HepG2 (cell line): ENCODE data around the gene TDRD1. TPM values are rescaled to one million over a fixed set of nuclear protein-coding genes. Genes with fewer than 3 reads are reported as not detected.

ENCODE experiments used
- ATAC-seq: fragments of 200-7000 bp; cut with Tn5 transposase; 3 replicates; pipeline ENCODE4 v1.9.1; 2020; ENCODE audit warnings: mild to moderate bottlenecking, moderate library complexity
- BruUV-seq: library from RNA; stranded (reverse); fragments of 400-500 nt; replicated peaks from 2 replicates; lab custom pipeline; 2021; lab: Mats Ljungman, UMichigan
- CTCF ChIA-PET: fragments of 300-600 bp; formaldehyde crosslinking; extraction: SDS; loops from one replicate; lab custom pipeline; 2021; ENCODE audit warnings: low total read pairs, inconsistent platforms, low intra/inter-chr PET ratio; lab: Yijun Ruan, JAX
- POLR2A ChIA-PET: fragments of 350-600 bp; sonication (Branson Sonifier 250); formaldehyde crosslinking; loops from one replicate; lab custom pipeline; 2020; ENCODE audit warnings: antibody characterized with exemption, inconsistent platforms; lab: Yijun Ruan, JAX
- DNase-seq: peaks from one replicate; pipeline ENCODE4 v3.0.0-alpha.2; 2015; ENCODE audit warnings: low spot score
- FAIRE-seq: peaks from 3 replicates; lab custom pipeline; 2011; peaks lifted over from hg19 to GRCh38; lab: Jason Lieb, UNC
- H2AFZ ChIP-seq: one replicate; pipeline ENCODE4 v1.6.1; 2011; ENCODE audit warnings: low read length, inconsistent platforms
- H3K27ac ChIP-seq: fragments of 300-600 bp; 3 replicates; pipeline ENCODE4 v1.8.0; 2011; ENCODE audit warnings: mixed run types, mild to moderate bottlenecking, mixed read lengths, low read length, inconsistent platforms; ENCODE audit not compliant: insufficient read depth; ENCODE audit errors: extremely low read length
- H3K27me3 ChIP-seq, 2 experiments: fragments of 200-600 bp in 1 of 2; 2 replicates in 1 of 2; 3 replicates in 1 of 2; pipeline versions ENCODE4 v1.6.0 to v1.8.0; 2011; ENCODE audit warnings: low read length in 2 of 2, mild to moderate bottlenecking in 2 of 2, moderate library complexity in 2 of 2, inconsistent platforms in 1 of 2; ENCODE audit not compliant: insufficient read depth in 2 of 2, control insufficient read depth in 1 of 2
- H3K36me3 ChIP-seq, 2 experiments: fragments of 200-600 bp in 1 of 2; replicated peaks in 1 of 2; 2 replicates in 1 of 2; 3 replicates in 1 of 2; pipeline versions ENCODE4 v1.5.1 to v1.8.0; 2011; ENCODE audit warnings: low read length in 2 of 2, inconsistent platforms in 1 of 2; ENCODE audit not compliant: insufficient read depth in 2 of 2, control insufficient read depth in 1 of 2
- H3K4me1 ChIP-seq: 2 replicates; pipeline ENCODE4 v1.5.1; 2012; ENCODE audit warnings: low read length, inconsistent platforms; ENCODE audit not compliant: insufficient read depth
- H3K4me2 ChIP-seq: 2 replicates; pipeline ENCODE4 v1.6.0; 2011; ENCODE audit warnings: low read depth, low read length, inconsistent platforms
- H3K4me3 ChIP-seq, 3 experiments: fragments of 200-600 bp in 1 of 3; sonication (generic), shearing (Covaris generic) in 1 of 3; replicated peaks in 1 of 3; 2 replicates each; pipeline ENCODE4 v1.5.1; 2011 to 2016; ENCODE audit warnings: low read length in 3 of 3, inconsistent platforms in 2 of 3, low read depth in 2 of 3, mild to moderate bottlenecking in 2 of 3, control low read depth in 1 of 3, mixed read lengths in 1 of 3; ENCODE audit not compliant: insufficient read depth in 1 of 3
- H3K79me2 ChIP-seq: one replicate; pipeline ENCODE4 v1.6.1; 2011; ENCODE audit warnings: low read length, inconsistent platforms; ENCODE audit not compliant: insufficient read depth
- H3K9ac ChIP-seq: 2 replicates; pipeline ENCODE4 v1.6.0; 2011; ENCODE audit warnings: mild to moderate bottlenecking, low read depth, low read length, inconsistent platforms; ENCODE audit not compliant: insufficient read depth
- H3K9me3 ChIP-seq: 2 replicates; pipeline ENCODE4 v1.5.1; 2012; ENCODE audit warnings: mild to moderate bottlenecking, low read length
- H4K20me1 ChIP-seq: 2 replicates; pipeline ENCODE4 v1.6.0; 2011; ENCODE audit warnings: inconsistent platforms, mild to moderate bottlenecking, low read length, moderate library complexity; ENCODE audit not compliant: insufficient read depth
- KDM4B ChIP-seq: sonication (generic); formaldehyde crosslinking; IDR thresholded peaks from 2 replicates; pipeline ENCODE4 v1.4.0; 2020; ENCODE audit warnings: missing genetic modification reagents
- MTF2 ChIP-seq: sonication (generic); formaldehyde crosslinking; IDR thresholded peaks from 2 replicates; pipeline ENCODE4 v1.5.0; 2020; ENCODE audit warnings: missing genetic modification reagents, borderline replicate concordance
- ONECUT2 ChIP-seq: sonication (generic); formaldehyde crosslinking; IDR thresholded peaks from 2 replicates; pipeline ENCODE4 v1.4.0; 2020; ENCODE audit warnings: missing genetic modification reagents
- PRDM15 ChIP-seq: sonication (generic); formaldehyde crosslinking; IDR thresholded peaks from 2 replicates; pipeline ENCODE4 v1.4.0; 2020; ENCODE audit warnings: missing genetic modification reagents
- RAD21 ChIP-seq: fragments of 450-650 bp; formaldehyde crosslinking; IDR thresholded peaks from 2 replicates; pipeline ENCODE4 v1.5.0; 2020; ENCODE audit warnings: mild to moderate bottlenecking
- SSRP1 ChIP-seq: IDR thresholded peaks from 2 replicates; pipeline ENCODE4 v1.6.1; 2016; ENCODE audit warnings: control low read depth
- ZNF33A ChIP-seq: sonication (generic); formaldehyde crosslinking; IDR thresholded peaks from 2 replicates; pipeline ENCODE4 v1.5.1; 2020; ENCODE audit warnings: missing genetic modification reagents, mild to moderate bottlenecking, moderate library complexity, borderline replicate concordance
- ZNF567 ChIP-seq: sonication (generic); formaldehyde crosslinking; IDR thresholded peaks from 2 replicates; pipeline ENCODE4 v1.8.1; 2023; ENCODE audit warnings: mild to moderate bottlenecking, missing genetic modification reagents, borderline replicate concordance
- ZNF687 ChIP-seq: sonication (generic); formaldehyde crosslinking; IDR thresholded peaks from 2 replicates; pipeline ENCODE4 v1.5.1; 2020; ENCODE audit warnings: mild to moderate bottlenecking, missing genetic modification reagents, moderate library complexity
- WGBS: methylation state at CpG from one replicate; pipeline ENCODE4 v1.1.6; 2017; ENCODE audit warnings: low lambda C conversion rate; 5-methylcytosine and 5-hydroxymethylcytosine counted together
- in situ Hi-C: cut with HindIII; loops from 2 replicates; pipeline ENCODE4 v1.10.0; 2017; ENCODE audit warnings: low pct_unique_long_range_greater_than_20kb; ENCODE audit not compliant: extremely low pct_ligation_motif_present
- intact Hi-C: fragments of 100-400 bp; cut with micrococcal nuclease; formaldehyde crosslinking; loops from one replicate; pipeline ENCODE4 v1.10.0; 2022; ENCODE audit not compliant: unreplicated experiment
- polyA plus RNA-seq, 8 experiments: library from polyadenylated mRNA; depleted of rRNA in 3 of 8; stranded (reverse) in 7 of 8; unstranded in 1 of 8; fragments of >200 nt; fragmentation: Illumina TruSeq in 4 of 8; extraction: Trizol in 4 of 8; gene quantifications; 2 replicates each; pipeline versions ENCODE4 v1.2.1 to v1.2.3, GENCODE V29; 2011 to 2016; ENCODE audit warnings: low read depth in 4 of 8, missing spikeins in 1 of 8, mixed read lengths in 1 of 8; ENCODE audit not compliant: insufficient read depth in 1 of 8
- total RNA-seq, 5 experiments: library from RNA; depleted of rRNA; stranded (reverse); fragments of >200 nt; fragmentation: Illumina TruSeq; extraction: Trizol; gene quantifications; 2 replicates each; pipeline ENCODE4 v1.2.3, GENCODE V29; 2016; ENCODE audit warnings: low read depth in 1 of 5

TDRD1 gene
- total and polyA plus RNA-seq, 2 of the 13 experiments (the other 11 are each of a cell fraction or from before 2014, with no cell fraction given) = not detected

GRCh38 chr10:114234132-114234531 lies 55.0 kb downstream of the TDRD1 start:
- ATAC-seq (no peak), FAIRE-seq (no peak), DNase-seq (no peak)
- no peaks in the 10 kb centered on the region for H4K20me1 ChIP-seq
- ChIA-PET POLR2A (no interaction called here), CTCF (no interaction called here)
- H3K36me3 ChIP-seq = no peaks in the 10 kb centered on the region
- H3K79me2 ChIP-seq = no peaks in the 10 kb centered on the region
- H3K27ac ChIP-seq = no peak overlapping the region
- no peak overlapping the region for H3K4me2 ChIP-seq
- no TSS peak for BruUV-seq
- H3K27me3 ChIP-seq = peaks cover 0 to 29% of the 10 kb centered on the region in 2 experiments; a peak in 3 of 5 replicates
- intact Hi-C loops (no loop called here), in situ Hi-C loops (no loop called here)
- H2AFZ ChIP-seq = no peak overlapping the region
- H3K9me3 ChIP-seq = no peaks in the 10 kb centered on the region
- no peak overlapping the region for H3K9ac ChIP-seq
- no peak for TF ChIP-seq ZNF33A
- no peak overlapping the region for H3K4me3 ChIP-seq
- 0 out of 2 replicates have a peak, but pooled peaks cover 4% of the 10 kb centered on the region for H3K4me1 ChIP-seq

GRCh38 chr10:114239117-114239993 lies 60.2 kb downstream of the TDRD1 start, which contains the start of gene VWA2:
Gene VWA2, plus strand, starts transcription at chr10:114239254. Its CDS starts 9,460 bp downstream, at chr10:114248714.
- ChIA-PET POLR2A (no interaction called here), CTCF (no interaction called here)
- Histone ChIP-seq H4K20me1 (no peaks in the 10 kb centered on the region), H3K4me3 (peak within 1 kb of the TSS in 2 of 3 experiments; percentile 1 to 58; a peak in 2 of 6 replicates), H3K4me1 (0 out of 2 replicates have a peak, but pooled peaks cover 5% of the 10 kb centered on the region), H3K9me3 (no peaks in the 10 kb centered on the region), H2AFZ (no peak within 1 kb of the TSS), H3K27me3 (peaks cover 10 to 69% of the 10 kb centered on the region in 2 experiments; a peak in 4 of 5 replicates), H3K4me2 (peak within 1 kb of the TSS; percentile 63), H3K27ac (no peak within 1 kb of the TSS), H3K9ac (no peak within 1 kb of the TSS), H3K36me3 (no peaks in the 10 kb centered on the region), H3K79me2 (no peaks in the 10 kb centered on the region)
- DNase-seq = no peak
- no TSS peak for BruUV-seq
- ATAC-seq = peak; percentile 83
- in situ Hi-C loops (no loop called here), intact Hi-C loops (no loop called here)
- WGBS = 26% methylated on average over 36 of the region's 79 CpGs
- no peak for FAIRE-seq
- no peak for TF ChIP-seq PRDM15 (CRISPR knock-in tag)
- TF ChIP-seq RAD21 (CRISPR knock-in tag) = 0 out of 2 replicates have a peak, but pooled peaks have one; percentile 12
- no peak for TF ChIP-seq KDM4B (CRISPR knock-in tag)
- no peak for TF ChIP-seq ONECUT2
- no peak for TF ChIP-seq ZNF567
- TF ChIP-seq SSRP1 (CRISPR knock-in tag) = no peak
- peak; percentile 30; the same call in 1 of the 2 replicates for TF ChIP-seq MTF2 (CRISPR knock-in tag)
- TF ChIP-seq ZNF687 (CRISPR knock-in tag) = peak; percentile 39
